Hair follicle dermal papilla cell (primary cell): ENCODE results near the gene BSN. TPM values are rescaled to one million over a fixed set of nuclear protein-coding genes. Genes with fewer than 3 reads are reported as not detected.

ENCODE experiments used
- small RNA-seq: library from RNA; depleted of rRNA; stranded (forward); fragments of <200 nt; gene quantifications from one replicate; pipeline ENCODE3, GENCODE V24; 2012
- total RNA-seq: library from RNA; depleted of rRNA; stranded (reverse); fragments of >200 nt; gene quantifications from 2 replicates; pipeline ENCODE4 v1.2.3, GENCODE V29; 2012

BSN gene
- total RNA-seq: under 0.01 and 0.16 TPM in 2 replicates

GRCh38 chr3:49553692-49554632 lies at the start of gene BSN:
TSS of gene BSN (plus strand) at chr3:49554477. CDS start at chr3:49554603, 126 bp downstream.

GRCh38 chr3:49673715-49674496 lies 119.6 kb downstream of the BSN start, which contains the start of gene APEH:
TSS of gene APEH (plus strand) at chr3:49674351. CDS start at chr3:49674402, 51 bp downstream.

GRCh38 chr3:49689046-49689907 lies 135.0 kb downstream of the BSN start, which contains the start of the genes MST1 and RNF123:
TSS of gene MST1 (minus strand) at chr3:49689474. CDS start at chr3:49688691, 783 bp downstream.
TSS of gene RNF123 (plus strand) at chr3:49689557. CDS start at chr3:49691166, 1,609 bp downstream.

GRCh38 chr3:49719214-49719884 lies 165.1 kb downstream of the BSN start, which contains the start of gene AMIGO3:
TSS of gene AMIGO3 (minus strand) at chr3:49719684. CDS start at chr3:49719465, 219 bp downstream.

Small RNA genes lying within 50 kb of the gene (small RNA-seq; reads per million reads assigned to genes)
- not detected for gene AMIGO3

Other genes with a start within 250 kb of the BSN start
- 14.9 and 21.3 TPM in 2 replicates for gene USP4, start 214.4 kb upstream of the BSN start, total RNA-seq
- 140 and 159 TPM in 2 replicates for gene GPX1, start 196.1 kb upstream of the BSN start, total RNA-seq
- 614 and 788 TPM in 2 replicates for gene RHOA, start 142.5 kb upstream of the BSN start, total RNA-seq
- 35.9 and 40.9 TPM in 2 replicates for gene TCTA, start 142.1 kb upstream of the BSN start, total RNA-seq
- gene AMT, start 132.0 kb upstream of the BSN start, total RNA-seq: 0.49 and 1.9 TPM in 2 replicates
- 8.9 and 12.3 TPM in 2 replicates for gene NICN1, start 125.2 kb upstream of the BSN start, total RNA-seq
- gene DAG1, start 84.2 kb upstream of the BSN start, total RNA-seq: 114 and 120 TPM in 2 replicates
- 83.4 and 103 TPM in 2 replicates for gene APEH, start 119.9 kb downstream of the BSN start, total RNA-seq
- 4.4 and 6.1 TPM in 2 replicates for gene MST1, start 135.0 kb downstream of the BSN start, total RNA-seq
- gene RNF123, start 135.1 kb downstream of the BSN start, total RNA-seq: 26.9 and 27.9 TPM in 2 replicates
- gene AMIGO3, start 165.2 kb downstream of the BSN start, total RNA-seq: 1.5 and 1.8 TPM in 2 replicates
- 29.3 and 31.0 TPM in 2 replicates for gene GMPPB, start 169.5 kb downstream of the BSN start, total RNA-seq
- gene IP6K1, start 232.1 kb downstream of the BSN start, total RNA-seq: 58.2 and 61.0 TPM in 2 replicates
- gene CDHR4, start 245.4 kb downstream of the BSN start, total RNA-seq: not detected in 2 replicates
- gene INKA1, start 248.8 kb downstream of the BSN start, total RNA-seq: 11.7 and 14.1 TPM in 2 replicates